GM12872 (cell line): ENCODE results near the gene VWDE.

Source experiments
- CTCF ChIP-seq: IDR thresholded peaks from 3 replicates; pipeline ENCODE4 v1.5.1; 2011; ENCODE audit warnings: low read depth, mild to moderate bottlenecking, low read length, moderate library complexity; ENCODE audit not compliant: insufficient read depth

The VWDE gene

GRCh38 chr7:12412407-12412806 is 8.7 kb upstream of the VWDE start:
- no peak for TF ChIP-seq CTCF

GRCh38 chr7:12410523-12410922 is 6.9 kb upstream of the VWDE start:
- no peak for TF ChIP-seq CTCF

- no peak for TF ChIP-seq CTCF
These were observed 5.5 kb upstream of the VWDE start for GRCh38 chr7:12409097-12409711.

- no peak for TF ChIP-seq CTCF
These were observed 1.3 kb downstream of the VWDE start for GRCh38 chr7:12402365-12402725.

- TF ChIP-seq CTCF = no peak
These were observed 1.9 kb downstream of the VWDE start for GRCh38 chr7:12401538-12402364.

- TF ChIP-seq CTCF = no peak
These were observed 5.5 kb downstream of the VWDE start for GRCh38 chr7:12398186-12398585.

- no peak for TF ChIP-seq CTCF
These were observed 6.0 kb downstream of the VWDE start for GRCh38 chr7:12397671-12398070.
